Astrocyte (in vitro differentiated cells and primary cell): ENCODE results near the gene ETS1. TPM values are rescaled to one million over a fixed set of nuclear protein-coding genes. Genes with fewer than 3 reads are reported as not detected.

ENCODE experiments used
- DNase-seq: peaks from one replicate; pipeline ENCODE4 v3.0.0-alpha.2; 2010; ENCODE audit warnings: low read depth
- FAIRE-seq: peaks from 2 replicates; lab custom pipeline; 2011; peaks lifted over from hg19 to GRCh38; lab: Jason Lieb, UNC
- H2AFZ ChIP-seq: 2 replicates; pipeline ENCODE4 v1.6.0; 2012; ENCODE audit warnings: low read depth, low read length, inconsistent platforms
- H3K27ac ChIP-seq: 2 replicates; pipeline ENCODE4 v1.5.1; 2011; ENCODE audit warnings: low read depth, low read length, inconsistent platforms
- H3K27me3 ChIP-seq: 2 replicates; pipeline ENCODE4 v1.6.0; 2011; ENCODE audit warnings: low read length, inconsistent platforms; ENCODE audit not compliant: insufficient read depth
- H3K36me3 ChIP-seq: 2 replicates; pipeline ENCODE4 v1.5.1; 2011; ENCODE audit warnings: low read length, inconsistent platforms; ENCODE audit not compliant: insufficient read depth
- H3K4me1 ChIP-seq: 2 replicates; pipeline ENCODE4 v1.5.1; 2011; ENCODE audit warnings: low read length, inconsistent platforms; ENCODE audit not compliant: insufficient read depth
- H3K4me2 ChIP-seq: 2 replicates; pipeline ENCODE4 v1.6.0; 2012; ENCODE audit warnings: low read length, inconsistent platforms
- H3K4me3 ChIP-seq: 2 replicates; pipeline ENCODE4 v1.5.1; 2011; ENCODE audit warnings: low read depth, mild to moderate bottlenecking, low read length, inconsistent platforms; ENCODE audit not compliant: insufficient read depth
- H3K79me2 ChIP-seq: 2 replicates; pipeline ENCODE4 v1.6.0; 2012; ENCODE audit warnings: mild to moderate bottlenecking, low read length, inconsistent platforms; ENCODE audit not compliant: insufficient read depth
- H3K9ac ChIP-seq: 2 replicates; pipeline ENCODE4 v1.6.0; 2012; ENCODE audit warnings: mild to moderate bottlenecking, low read length, inconsistent platforms
- H3K9me3 ChIP-seq: 2 replicates; pipeline ENCODE4 v1.5.1; 2012; ENCODE audit warnings: low read depth, mild to moderate bottlenecking, low read length, inconsistent platforms; ENCODE audit not compliant: insufficient read depth
- H4K20me1 ChIP-seq: 2 replicates; pipeline ENCODE4 v1.6.0; 2012; ENCODE audit warnings: low read length, inconsistent platforms; ENCODE audit not compliant: insufficient read depth
- H3K27ac Mint-ChIP-seq: one replicate; pipeline ENCODE4 v1.8.0; 2021; ENCODE audit warnings: mild to moderate bottlenecking, mixed read lengths; ENCODE audit not compliant: unreplicated experiment
- H3K27me3 Mint-ChIP-seq: one replicate; pipeline ENCODE4 v1.8.0; 2021; ENCODE audit warnings: low read depth, mixed read lengths; ENCODE audit not compliant: unreplicated experiment
- H3K36me3 Mint-ChIP-seq: one replicate; pipeline ENCODE4 v1.8.0; 2021; ENCODE audit warnings: low read depth, mixed read lengths; ENCODE audit not compliant: unreplicated experiment
- H3K4me1 Mint-ChIP-seq: one replicate; pipeline ENCODE4 v1.8.0; 2021; ENCODE audit warnings: low read depth, mixed read lengths; ENCODE audit not compliant: unreplicated experiment
- H3K4me3 Mint-ChIP-seq: one replicate; pipeline ENCODE4 v1.8.0; 2021; ENCODE audit warnings: mild to moderate bottlenecking, moderate library complexity, mixed read lengths; ENCODE audit not compliant: unreplicated experiment
- H3K9me3 Mint-ChIP-seq: one replicate; pipeline ENCODE4 v1.8.0; 2021; ENCODE audit warnings: mild to moderate bottlenecking, mixed read lengths; ENCODE audit not compliant: unreplicated experiment
- CTCF ChIP-seq: IDR thresholded peaks from 2 replicates; pipeline ENCODE4 v1.5.1; 2011; ENCODE audit warnings: low read depth, mild to moderate bottlenecking, inconsistent platforms, low read length, moderate library complexity; ENCODE audit not compliant: insufficient read depth
- EZH2 ChIP-seq: IDR thresholded peaks from 2 replicates; pipeline ENCODE4 v1.6.1; 2012; ENCODE audit warnings: mild to moderate bottlenecking, low read length, inconsistent platforms; ENCODE audit not compliant: insufficient read depth
- total RNA-seq: library from RNA; stranded (reverse); gene quantifications from 2 replicates; pipeline ENCODE4 v1.2.1, GENCODE V29; 2021

ETS1 gene
- total RNA-seq, 1 donor from 2014 or later = 107 TPM

- FAIRE-seq (no peak), DNase-seq (peak; percentile 54)
- Mint-ChIP-seq H3K9me3 (no peaks in the 10 kb centered on the region), H3K27me3 (no peaks in the 10 kb centered on the region), H3K4me1 (peaks cover 70% of the 10 kb centered on the region), H3K4me3 (no peak overlapping the region), H3K36me3 (peaks cover 16% of the 10 kb centered on the region), H3K27ac (peak overlapping the region; percentile 45)
- Histone ChIP-seq H4K20me1 (peaks cover 61% of the 10 kb centered on the region), H3K9ac (peak overlapping the region; percentile 80), H3K9me3 (no peaks in the 10 kb centered on the region), H3K79me2 (peaks cover 93% of the 10 kb centered on the region), H3K27me3 (no peaks in the 10 kb centered on the region), H2AFZ (no peak overlapping the region), H3K4me2 (peak overlapping the region; percentile 82), H3K4me1 (peaks cover 60% of the 10 kb centered on the region), H3K4me3 (no peak overlapping the region), H3K36me3 (peaks cover 9% of the 10 kb centered on the region), H3K27ac (peak overlapping the region; percentile 91)
- TF ChIP-seq CTCF = no peak
- TF ChIP-seq EZH2 = no peak
Observed at GRCh38 chr11:128508770-128509510, 78.4 kb downstream of the ETS1 start.

GRCh38 chr11:128507936-128508335 lies 79.4 kb downstream of the ETS1 start:
- FAIRE-seq = no peak
- Histone ChIP-seq H3K27me3 (no peaks in the 10 kb centered on the region), H3K27ac (peak overlapping the region; percentile 91), H3K4me3 (no peak overlapping the region), H3K9me3 (no peaks in the 10 kb centered on the region), H4K20me1 (peaks cover 51% of the 10 kb centered on the region), H3K9ac (peak overlapping the region; percentile 80), H3K4me2 (peak overlapping the region; percentile 82), H3K36me3 (peaks cover 6% of the 10 kb centered on the region), H3K79me2 (peaks cover 93% of the 10 kb centered on the region), H2AFZ (no peak overlapping the region), H3K4me1 (peaks cover 69% of the 10 kb centered on the region)
- Mint-ChIP-seq H3K4me1 (peaks cover 72% of the 10 kb centered on the region), H3K4me3 (no peak overlapping the region), H3K9me3 (no peaks in the 10 kb centered on the region), H3K27ac (no peak overlapping the region), H3K36me3 (peaks cover 16% of the 10 kb centered on the region), H3K27me3 (no peaks in the 10 kb centered on the region)
- no peak for TF ChIP-seq EZH2
- TF ChIP-seq CTCF = no peak
- DNase-seq = no peak
